ENCODE data around the gene GGCX.

DNA sequence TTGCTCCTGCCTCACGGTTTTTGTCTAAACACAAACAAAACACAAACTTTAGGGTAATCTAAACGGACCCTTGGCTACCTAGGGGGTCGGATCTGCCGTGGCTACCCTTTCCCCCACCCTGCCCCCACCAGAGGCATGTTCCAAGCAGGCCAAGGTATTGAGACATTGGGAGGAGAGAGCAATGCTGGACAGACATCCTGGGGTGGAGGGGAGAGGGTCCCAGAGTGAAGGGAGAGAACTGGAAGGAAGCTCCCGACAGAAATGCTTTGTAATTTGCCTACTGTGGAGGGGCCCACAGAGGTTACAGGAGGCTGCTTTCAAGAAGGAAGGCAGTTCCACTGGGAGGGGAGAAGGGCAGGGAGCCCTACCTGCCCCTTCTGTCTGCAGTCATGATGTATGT lies 36.3 kb downstream of the GGCX start:
- TF ChIP-seq, protein P1, sequence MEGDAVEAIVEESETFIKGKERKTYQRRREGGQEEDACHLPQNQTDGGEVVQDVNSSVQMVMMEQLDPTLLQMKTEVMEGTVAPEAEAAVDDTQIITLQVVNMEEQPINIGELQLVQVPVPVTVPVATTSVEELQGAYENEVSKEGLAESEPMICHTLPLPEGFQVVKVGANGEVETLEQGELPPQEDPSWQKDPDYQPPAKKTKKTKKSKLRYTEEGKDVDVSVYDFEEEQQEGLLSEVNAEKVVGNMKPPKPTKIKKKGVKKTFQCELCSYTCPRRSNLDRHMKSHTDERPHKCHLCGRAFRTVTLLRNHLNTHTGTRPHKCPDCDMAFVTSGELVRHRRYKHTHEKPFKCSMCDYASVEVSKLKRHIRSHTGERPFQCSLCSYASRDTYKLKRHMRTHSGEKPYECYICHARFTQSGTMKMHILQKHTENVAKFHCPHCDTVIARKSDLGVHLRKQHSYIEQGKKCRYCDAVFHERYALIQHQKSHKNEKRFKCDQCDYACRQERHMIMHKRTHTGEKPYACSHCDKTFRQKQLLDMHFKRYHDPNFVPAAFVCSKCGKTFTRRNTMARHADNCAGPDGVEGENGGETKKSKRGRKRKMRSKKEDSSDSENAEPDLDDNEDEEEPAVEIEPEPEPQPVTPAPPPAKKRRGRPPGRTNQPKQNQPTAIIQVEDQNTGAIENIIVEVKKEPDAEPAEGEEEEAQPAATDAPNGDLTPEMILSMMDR (IDR thresholded peaks at IDR 0.05), result no peak
- no peak for TF ChIP-seq POLR2A (IDR thresholded peaks at IDR 0.05)
- no peak for TF ChIP-seq EP300 (IDR thresholded peaks at IDR 0.05)
- TF ChIP-seq POLR2AphosphoS5 (IDR thresholded peaks at IDR 0.05), result no peak
